Endothelial cell of coronary artery (primary cell): ENCODE results near the gene CD9. TPM values are rescaled to one million over a fixed set of nuclear protein-coding genes. Genes with fewer than 3 reads are reported as not detected.

ENCODE experiments used
- total RNA-seq: library from RNA; depleted of rRNA; stranded (reverse); fragments of >200 nt; gene quantifications from 2 replicates; pipeline ENCODE4 v1.2.3, GENCODE V29; 2014

CD9 gene
- total RNA-seq, result 800 and 1,308 TPM in 2 replicates

DNA sequence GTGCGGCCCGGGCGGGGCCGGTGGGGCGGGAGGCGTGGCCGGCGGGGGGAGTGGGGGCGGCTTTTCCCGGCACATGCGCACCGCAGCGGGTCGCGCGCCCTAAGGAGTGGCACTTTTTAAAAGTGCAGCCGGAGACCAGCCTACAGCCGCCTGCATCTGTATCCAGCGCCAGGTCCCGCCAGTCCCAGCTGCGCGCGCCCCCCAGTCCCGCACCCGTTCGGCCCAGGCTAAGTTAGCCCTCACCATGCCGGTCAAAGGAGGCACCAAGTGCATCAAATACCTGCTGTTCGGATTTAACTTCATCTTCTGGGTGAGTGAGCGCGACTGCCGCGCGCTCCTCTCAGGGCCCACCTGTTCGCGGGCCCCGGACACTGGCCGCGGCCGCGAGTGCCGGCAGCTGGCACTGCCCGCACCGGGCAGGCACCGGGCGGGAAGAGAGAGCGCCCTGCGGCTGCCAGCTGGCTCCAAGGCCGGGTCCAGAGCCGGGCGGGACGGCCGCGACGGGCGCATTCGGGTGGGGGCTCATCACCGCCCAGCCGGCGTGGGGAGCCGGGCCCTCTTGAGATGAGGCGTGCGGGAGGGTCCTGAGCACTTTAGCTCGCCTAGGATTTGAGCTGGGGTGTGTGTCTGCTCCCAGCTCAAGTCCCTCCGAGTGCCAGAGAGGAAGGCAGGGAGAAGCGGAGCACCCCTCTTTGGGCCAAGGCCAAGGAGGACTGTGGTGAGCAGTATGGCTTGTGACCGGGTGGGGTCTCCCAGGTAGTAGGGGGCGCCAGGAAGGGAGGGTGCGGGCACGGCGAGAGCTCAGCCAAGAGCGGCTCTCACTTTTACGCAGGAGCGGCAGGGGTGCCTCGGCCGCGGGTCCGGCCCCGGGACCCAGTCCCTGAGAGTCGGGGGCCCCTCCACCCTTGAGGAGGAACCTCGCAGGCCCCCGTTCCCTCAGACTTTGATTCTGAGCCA is at the start of gene CD9:
TSS of gene CD9 (plus strand) at position 145 of the 957 bp plus-strand sequence. CDS start at position 245, 100 bp downstream.

Other genes starting within 250 kb of the CD9 start
- 1,197 and 1,224 TPM in 2 replicates for gene VWF, start 75.7 kb upstream of the CD9 start, total RNA-seq
- not detected in 2 replicates for gene PLEKHG6, start 110.3 kb downstream of the CD9 start, total RNA-seq
- gene TNFRSF1A, start 141.7 kb downstream of the CD9 start, total RNA-seq, result 48.4 and 99.7 TPM in 2 replicates
- gene SCNN1A, start 175.2 kb downstream of the CD9 start, total RNA-seq, result 0.09 TPM in 1 of 2 replicates, not detected in the other
- 29.0 and 39.0 TPM in 2 replicates for gene LTBR, start 183.8 kb downstream of the CD9 start, total RNA-seq
- gene CD27, start 244.6 kb downstream of the CD9 start, total RNA-seq, result 0.09 TPM in 1 of 2 replicates, not detected in the other